ENCODE measurements around the gene NACC1. TPM values are rescaled to one million over a fixed set of nuclear protein-coding genes. Genes with fewer than 3 reads are reported as not detected.

The NACC1 gene
- 66.6 and 89.4 TPM in 2 replicates for total RNA-seq

DNA sequence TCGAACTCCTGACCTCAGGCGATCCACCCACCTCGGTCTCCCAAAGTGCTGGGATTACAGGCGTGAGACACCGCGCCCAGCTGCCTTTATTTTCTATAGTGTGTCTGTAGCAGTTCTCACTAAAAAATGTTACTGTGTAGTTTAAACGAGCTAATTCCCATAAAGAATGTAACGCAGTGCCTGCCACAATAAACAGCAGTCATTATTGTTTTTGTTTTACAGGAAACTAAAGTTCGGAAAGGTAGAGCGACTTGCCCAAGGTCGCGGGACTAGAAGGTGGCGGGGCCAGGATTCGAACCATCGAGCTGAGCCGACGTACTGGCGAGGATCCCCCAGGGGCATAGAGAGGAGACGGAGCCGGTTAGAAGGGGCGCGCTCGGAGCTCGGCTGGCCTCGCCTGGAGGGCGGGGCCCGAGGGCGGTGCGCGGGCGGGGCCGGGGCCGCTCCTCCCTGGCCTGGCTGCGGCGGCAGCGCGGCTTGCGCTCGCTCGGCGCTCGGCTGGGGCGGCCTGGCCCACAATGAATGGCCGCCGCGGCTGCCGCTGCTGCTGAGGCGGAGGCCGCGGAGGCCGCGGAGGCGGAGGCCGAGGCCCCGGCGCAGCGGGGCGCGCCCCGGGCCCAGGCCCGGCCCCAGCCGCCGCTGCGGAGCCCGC is at the start of gene NACC1:
Gene NACC1, plus strand, starts transcription at position 493 of the 652 bp plus-strand sequence. CDS start 16,944 bp downstream, outside the sequence.

DNA sequence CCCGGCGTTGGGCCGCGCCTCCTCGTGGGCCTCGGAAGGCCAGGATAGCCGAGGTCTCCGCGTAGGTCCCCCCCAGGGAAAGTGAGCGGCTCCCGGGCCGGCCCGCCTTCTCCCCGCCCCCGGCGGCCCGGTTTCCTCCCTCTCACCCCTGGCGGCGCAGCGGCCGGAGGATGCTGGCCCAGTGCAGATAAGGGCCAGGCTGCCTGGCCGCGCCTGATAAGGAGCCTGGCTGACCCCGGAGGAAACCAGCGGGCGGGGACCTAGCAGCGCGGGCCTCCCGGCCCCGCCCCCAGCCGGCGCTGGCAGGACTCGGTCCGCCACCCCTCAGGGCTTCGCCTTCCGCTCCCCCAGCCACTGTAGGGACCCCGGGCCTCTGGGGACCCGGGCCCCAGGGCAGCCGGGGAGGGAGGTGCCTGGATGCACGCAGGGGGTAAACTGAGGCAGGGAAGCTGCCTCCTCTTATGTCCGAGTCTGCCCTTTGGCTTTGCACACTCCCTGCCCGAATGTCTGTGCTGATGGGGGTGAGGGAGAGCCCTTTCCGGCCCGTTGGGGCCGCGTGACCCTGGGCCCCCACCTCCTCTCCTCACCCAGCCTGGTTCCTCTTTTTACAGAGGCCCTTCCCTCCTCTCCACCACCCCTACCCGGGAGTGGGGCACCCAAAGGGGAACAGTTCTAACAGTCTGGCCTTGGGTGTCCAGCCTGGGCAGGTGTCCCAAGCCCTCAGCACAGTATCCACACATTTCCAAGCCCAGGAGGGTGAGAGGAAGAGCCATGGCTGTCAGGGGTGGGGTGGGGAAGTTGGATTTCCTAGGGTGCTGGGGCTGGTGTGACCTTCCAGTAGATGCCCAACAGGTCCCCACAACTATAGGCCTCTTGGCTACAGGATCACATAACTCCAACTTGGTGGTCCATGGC is 15.1 kb upstream of the NACC1 start, which contains the start of gene LYL1:
Gene LYL1, minus strand, starts transcription at position 193 of the 915 bp plus-strand sequence. CDS start 1,687 bp downstream, outside the sequence.

DNA sequence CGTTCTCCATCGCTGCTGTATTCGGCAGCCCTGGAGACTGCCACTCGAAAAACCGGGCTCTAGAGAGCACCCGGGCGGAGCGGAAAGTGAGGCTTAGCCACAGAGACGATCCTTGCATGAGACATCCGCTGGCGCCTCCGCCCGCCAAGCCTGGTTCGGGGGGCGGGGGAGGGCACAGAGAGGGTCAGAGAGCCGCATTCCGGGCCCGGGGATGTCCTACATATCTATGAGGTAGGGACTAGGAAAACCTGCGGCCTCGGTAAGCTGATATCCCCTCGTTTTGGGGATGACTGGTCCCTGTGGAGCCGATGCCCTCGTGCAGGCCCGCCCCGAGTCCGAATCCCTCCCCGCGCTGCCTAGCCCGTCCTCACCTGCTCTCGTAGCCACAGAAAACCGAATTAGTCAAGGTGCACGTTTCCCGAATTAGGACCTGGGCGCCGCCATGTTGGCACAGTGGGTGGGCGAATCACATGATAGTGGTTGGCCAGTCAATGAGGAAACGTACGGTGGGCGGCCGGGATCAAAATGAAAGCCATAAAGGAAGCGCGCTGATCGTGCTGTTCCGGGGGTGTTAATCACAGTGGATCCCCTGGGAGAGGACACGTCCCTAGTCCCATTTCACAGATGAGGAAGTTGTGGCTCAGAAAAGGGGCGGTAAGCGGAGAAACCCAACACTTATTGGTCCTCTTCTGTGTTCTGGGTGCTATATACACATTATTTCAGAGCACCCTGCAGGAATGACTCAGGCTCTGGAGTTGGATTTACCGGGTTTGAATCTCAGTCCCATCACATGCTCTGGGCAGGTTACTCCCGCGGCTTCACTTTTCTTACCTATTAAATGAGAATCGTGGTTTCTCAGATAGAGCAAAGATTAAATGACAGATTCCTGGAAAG is 1.5 kb upstream of the NACC1 start, which contains the start of gene TRMT1:
Gene TRMT1, minus strand, starts transcription at position 459 of the 894 bp plus-strand sequence. Its CDS starts 341 bp downstream, at position 118.

DNA sequence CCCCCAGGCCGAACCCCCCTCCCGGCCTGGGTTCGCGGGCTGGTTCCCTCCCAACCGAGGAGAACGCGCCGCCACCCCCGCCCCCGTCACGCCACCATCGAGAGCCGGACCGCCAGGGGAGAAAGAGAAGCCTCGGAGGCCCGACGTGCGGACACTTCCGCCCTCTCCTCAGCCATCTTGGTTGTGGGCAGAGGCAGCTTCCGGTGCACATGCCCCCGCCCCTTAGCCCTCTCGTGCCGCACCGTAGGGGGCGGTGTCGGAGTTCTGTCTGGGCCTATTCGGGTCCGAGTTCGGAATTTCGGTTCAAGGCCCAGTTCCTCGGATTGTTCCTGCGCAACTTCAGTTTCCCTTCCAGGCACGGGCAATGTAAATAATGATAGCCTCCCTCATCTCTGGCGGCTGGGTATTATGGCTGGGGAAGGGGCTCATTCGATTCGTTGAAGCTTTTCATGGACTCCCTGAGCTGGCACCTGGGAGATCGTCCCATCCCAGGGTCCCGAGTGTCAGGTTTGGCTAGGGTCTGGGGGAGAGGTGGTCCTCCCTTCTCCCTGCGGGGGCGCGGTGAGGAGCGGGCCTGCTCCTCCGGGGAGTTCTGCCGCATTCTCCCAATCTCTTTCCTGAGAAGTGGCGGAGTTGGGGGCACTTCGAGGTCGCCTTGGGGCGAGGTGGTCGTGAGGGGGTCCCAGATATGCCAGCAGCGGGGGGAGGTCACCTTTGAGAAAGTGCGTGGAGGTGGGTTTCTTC is 32.3 kb downstream of the NACC1 start, which contains the start of the genes IER2 and STX10:
Gene IER2, plus strand, starts transcription at position 225 of the 744 bp plus-strand sequence. CDS start 2,776 bp downstream, outside the sequence.
Gene STX10, minus strand, starts transcription at position 189 of the 744 bp plus-strand sequence. CDS start 202 bp downstream, outside the sequence.

Other genes starting within 250 kb of the NACC1 start
- gene DNASE2, start 236.8 kb upstream of the NACC1 start, total RNA-seq: 12.1 and 20.0 TPM in 2 replicates
- not detected in 2 replicates for gene KLF1, start 231.1 kb upstream of the NACC1 start, total RNA-seq
- 29.9 and 38.1 TPM in 2 replicates for gene GCDH, start 227.1 kb upstream of the NACC1 start, total RNA-seq
- gene SYCE2, start 199.0 kb upstream of the NACC1 start, total RNA-seq: 0.07 TPM in 1 of 2 replicates, not detected in the other
- gene FARSA, start 184.6 kb upstream of the NACC1 start, total RNA-seq: 61.8 and 67.1 TPM in 2 replicates
- gene CALR, start 179.7 kb upstream of the NACC1 start, total RNA-seq: 1,763 and 1,853 TPM in 2 replicates
- gene RAD23A, start 172.4 kb upstream of the NACC1 start, total RNA-seq: 80.7 and 103 TPM in 2 replicates
- gene GADD45GIP1, start 161.0 kb upstream of the NACC1 start, total RNA-seq: 30.1 and 32.4 TPM in 2 replicates
- gene DAND5, start 148.7 kb upstream of the NACC1 start, total RNA-seq: not detected in 2 replicates
- 34.7 and 36.3 TPM in 2 replicates for gene NFIX, start 122.8 kb upstream of the NACC1 start, total RNA-seq
- 50.1 and 52.8 TPM in 2 replicates for gene LYL1, start 15.4 kb upstream of the NACC1 start, total RNA-seq
- gene TRMT1, start 1.5 kb upstream of the NACC1 start, total RNA-seq: 35.6 and 36.4 TPM in 2 replicates
- 67.8 and 70.6 TPM in 2 replicates for gene STX10, start 32.1 kb downstream of the NACC1 start, total RNA-seq
- gene IER2, start 32.1 kb downstream of the NACC1 start, total RNA-seq: 36.2 and 45.2 TPM in 2 replicates